Skin epidermis (tissue), 12 donors: ENCODE results near the gene PARVB.

Source experiments
- H3K27ac ChIP-seq, 21 experiments: fragments of 200-600 bp; sonication (generic) in 11 of 21; one replicate each; pipeline ENCODE4 v1.5.0; 2020; ENCODE audit warnings: mild to moderate bottlenecking in 3 of 21, inconsistent platforms in 2 of 21, moderate library complexity in 2 of 21
- H3K4me3 ChIP-seq, 7 experiments: fragments of 200-600 bp; sonication (generic) in 2 of 7; one replicate each; pipeline ENCODE4 v1.5.0; 2020; ENCODE audit warnings: inconsistent platforms in 2 of 7, mild to moderate bottlenecking in 2 of 7, moderate library complexity in 1 of 7

The PARVB gene

DNA sequence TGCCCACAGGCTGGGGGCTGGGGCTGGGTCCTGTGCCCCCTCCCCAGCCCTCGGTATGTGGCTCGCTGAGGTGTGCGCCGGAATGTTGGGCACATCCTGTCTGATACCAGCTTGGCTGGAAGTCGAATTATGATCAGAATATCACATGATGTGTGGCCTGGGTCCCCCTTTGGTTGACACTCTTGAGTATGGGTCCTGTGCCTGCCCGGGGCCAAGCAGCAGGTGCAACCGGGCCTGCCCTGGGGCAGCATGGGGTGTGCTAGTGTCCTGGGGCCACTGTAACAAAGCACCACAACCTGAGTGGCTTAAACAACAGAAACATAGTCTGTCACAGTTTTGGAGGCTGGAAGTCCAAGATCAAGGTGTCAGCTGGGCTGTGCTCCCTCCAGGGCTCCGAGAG lies 52.7 kb downstream of the PARVB start:
- Histone ChIP-seq H3K27ac (no peak overlapping the region), H3K4me3 (no peak overlapping the region)

DNA sequence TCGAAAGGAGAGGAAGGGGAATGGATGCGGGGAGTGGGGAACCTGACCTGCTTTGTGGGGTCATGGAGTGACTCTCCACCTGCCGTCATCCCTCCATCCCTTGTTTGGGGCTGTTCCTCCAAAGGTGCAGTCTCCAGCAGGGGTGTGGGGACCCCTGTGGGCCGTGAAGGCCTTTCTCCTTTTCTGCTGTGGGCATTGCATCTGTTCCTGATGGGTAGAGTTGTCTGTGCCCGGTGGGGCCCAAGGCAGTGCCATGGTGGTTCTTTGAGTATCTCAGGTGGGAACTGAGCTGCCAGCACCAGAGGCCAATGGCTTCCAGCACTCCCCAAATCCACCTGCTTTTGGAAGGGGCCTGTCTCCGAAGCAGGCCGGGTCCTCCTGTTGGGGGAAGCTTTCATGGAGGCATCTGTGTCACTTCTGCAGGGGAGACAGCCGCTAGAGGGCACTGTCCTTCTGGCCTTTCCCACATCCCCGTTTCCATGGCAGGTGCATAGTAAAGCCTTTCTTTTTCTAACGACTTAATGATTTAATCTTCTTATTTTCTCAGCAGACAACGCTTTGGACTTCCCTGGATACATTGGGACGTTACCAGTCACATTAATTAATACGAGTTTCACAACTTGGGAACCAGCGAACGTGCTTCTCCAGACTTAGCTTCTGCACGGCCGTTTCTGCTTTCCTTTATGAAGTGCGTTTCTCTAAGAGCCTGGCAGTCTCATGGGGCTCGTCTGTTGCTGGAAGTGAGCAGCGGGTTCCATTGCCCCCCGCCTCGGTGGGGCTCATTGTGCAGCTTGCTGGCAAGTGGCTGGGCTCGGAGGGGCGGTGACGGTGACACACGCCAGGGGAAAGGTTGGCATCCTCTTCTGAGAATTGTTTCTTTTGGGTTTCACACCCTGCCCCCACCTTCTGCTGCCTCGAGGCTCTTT lies 57.1 kb downstream of the PARVB start:
- no peak overlapping the region for H3K4me3 ChIP-seq

DNA sequence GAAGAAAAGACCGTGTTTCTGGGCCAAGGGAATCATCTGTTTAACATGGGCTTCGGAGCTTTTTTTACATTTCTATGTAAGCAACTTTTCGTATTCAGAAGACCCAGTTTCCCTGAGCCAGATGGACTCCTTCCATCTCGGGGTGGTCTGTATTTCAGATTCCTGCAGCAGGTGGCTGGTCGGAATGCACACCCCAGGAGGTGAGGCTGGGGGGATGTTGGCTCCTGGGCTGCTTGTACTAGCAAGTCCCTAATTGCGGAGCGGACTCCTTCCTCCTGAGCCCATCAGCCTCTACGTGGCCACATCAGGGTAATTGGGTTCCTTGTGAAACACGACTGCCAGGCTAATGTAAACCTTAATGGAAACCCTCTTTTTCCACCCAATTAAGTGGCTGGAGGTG lies 58.7 kb downstream of the PARVB start:
- Histone ChIP-seq H3K27ac (no peak overlapping the region), H3K4me3 (no peak overlapping the region)

More for the DNA sequence above, 57.1 kb downstream of the PARVB start:
- peak overlapping the region in 1 of 21 experiments; percentile 3 for H3K27ac ChIP-seq

DNA sequence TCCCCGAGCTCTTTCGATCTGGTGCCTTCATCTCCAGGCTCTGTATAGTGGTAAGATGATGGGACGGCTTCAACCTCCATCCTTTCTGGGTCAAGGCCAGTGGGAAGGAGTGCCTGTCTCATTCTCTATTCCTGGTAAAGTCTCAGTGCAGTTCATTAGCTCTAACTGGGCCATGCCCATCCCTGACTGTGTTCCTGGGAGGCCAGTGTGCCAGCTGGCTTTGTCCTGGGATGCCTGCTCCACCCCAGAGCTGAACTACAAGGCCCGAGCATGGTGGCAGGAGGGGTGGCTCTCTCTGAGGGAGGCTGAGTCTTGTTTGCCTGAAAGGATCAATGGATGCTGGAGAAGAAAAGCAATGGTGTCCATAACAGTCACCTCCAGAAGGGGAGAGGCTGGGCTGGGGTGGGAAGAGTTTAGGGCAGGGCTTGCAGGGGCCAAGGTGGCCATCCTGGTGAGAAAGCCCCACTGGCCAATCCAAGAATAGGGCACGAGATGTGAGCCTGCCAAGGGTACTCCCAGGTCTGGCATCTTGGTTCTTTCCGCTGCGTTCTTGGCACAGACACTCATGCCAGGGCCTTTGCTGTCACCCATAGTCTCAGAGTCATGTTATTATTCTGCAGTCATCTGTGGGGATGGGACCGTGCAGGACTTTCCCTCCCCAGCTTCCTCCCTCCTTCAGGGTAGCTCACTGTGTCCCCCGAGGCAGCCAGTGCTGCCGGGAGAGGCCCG lies 60.1 kb downstream of the PARVB start:
- Histone ChIP-seq H3K27ac (no peak overlapping the region), H3K4me3 (no peak overlapping the region)

DNA sequence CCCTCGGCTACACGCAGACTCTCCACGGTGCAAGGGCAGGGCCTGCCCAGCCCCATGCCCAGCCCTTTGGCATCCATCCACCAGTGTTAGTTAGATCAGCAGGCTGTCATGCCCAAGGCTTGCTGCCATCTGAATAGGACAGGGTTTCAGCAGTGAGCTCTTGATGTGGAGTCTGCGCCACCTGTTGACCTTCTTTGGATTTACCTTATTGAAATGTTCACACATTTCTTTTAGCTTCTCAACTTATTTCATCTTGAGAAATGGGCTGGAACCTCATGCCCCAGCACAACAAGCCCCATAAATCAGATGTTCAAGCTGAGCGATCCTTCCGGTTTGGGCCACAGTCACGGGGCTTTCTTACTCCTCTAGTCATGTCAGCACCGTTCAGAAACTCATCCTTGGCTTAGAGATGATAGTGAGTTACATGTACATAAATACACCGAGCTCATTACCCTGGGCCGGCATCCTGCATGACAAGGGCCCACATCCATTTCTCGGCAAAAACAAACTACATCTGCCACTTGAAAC lies 61.7 kb downstream of the PARVB start:
- Histone ChIP-seq H3K4me3 (no peak overlapping the region), H3K27ac (peak overlapping the region in 6 of 21 experiments; percentile 13 to 71 (median 51))

DNA sequence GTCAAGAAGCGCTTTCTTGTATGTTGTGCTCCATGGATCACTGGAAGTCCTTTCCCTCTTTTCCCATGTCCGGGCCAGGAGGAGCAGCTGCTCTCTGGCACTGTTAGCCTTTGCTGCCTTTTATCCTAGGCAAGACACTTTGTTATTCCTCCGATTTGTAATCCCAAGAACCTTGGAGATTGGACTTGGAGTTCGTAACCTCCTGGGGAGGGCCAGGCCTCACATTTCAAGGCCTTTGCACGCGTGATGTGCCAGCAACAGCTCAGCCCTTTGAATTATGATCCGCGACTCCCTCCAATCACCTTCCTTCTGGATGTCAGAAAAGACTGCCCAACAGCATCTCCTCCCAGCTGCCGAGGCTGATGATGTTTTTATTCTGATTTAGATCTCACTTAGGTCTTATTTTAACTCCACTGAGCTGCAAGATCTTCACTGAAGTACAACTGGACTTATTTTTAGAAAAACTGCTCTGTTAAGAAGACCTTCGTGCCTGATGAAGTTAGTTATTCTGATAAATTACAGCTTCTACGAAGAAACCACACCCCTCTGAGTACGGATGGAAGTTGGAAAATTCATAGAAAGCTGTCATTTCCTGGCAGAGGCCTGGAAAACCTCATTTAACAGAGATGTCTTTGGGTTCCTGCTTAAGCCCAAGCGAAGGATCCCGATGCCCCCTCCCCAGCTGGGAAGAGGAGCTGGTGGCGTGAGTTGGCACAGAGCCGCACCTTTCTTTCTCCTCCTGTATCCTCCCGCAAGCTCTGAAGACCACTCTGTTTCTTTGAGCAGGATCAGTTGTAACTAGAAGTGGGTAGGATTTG lies 62.4 kb downstream of the PARVB start:
- Histone ChIP-seq H3K4me3 (no peak overlapping the region), H3K27ac (peak overlapping the region in 7 of 21 experiments; percentile 13 to 71 (median 41))

DNA sequence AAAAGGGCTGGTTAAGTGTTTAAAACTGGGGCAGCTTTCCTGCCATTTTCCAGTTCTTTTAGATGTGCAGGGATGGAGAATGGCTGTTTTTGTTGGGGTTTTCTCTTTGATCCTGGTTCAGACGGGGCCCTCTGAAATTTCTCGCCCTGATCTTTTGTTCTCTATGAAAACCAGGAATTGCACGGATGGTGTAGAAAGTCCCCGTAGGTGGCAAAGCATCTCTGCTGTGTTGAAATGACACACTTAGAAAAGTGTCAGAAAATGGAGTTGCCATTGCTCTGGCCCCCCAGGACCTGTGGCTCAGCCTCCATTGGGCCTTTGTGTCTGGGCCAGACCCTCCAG lies 63.0 kb downstream of the PARVB start:
- Histone ChIP-seq H3K4me3 (no peak overlapping the region), H3K27ac (peak overlapping the region in 6 of 21 experiments; percentile 18 to 71 (median 51))

DNA sequence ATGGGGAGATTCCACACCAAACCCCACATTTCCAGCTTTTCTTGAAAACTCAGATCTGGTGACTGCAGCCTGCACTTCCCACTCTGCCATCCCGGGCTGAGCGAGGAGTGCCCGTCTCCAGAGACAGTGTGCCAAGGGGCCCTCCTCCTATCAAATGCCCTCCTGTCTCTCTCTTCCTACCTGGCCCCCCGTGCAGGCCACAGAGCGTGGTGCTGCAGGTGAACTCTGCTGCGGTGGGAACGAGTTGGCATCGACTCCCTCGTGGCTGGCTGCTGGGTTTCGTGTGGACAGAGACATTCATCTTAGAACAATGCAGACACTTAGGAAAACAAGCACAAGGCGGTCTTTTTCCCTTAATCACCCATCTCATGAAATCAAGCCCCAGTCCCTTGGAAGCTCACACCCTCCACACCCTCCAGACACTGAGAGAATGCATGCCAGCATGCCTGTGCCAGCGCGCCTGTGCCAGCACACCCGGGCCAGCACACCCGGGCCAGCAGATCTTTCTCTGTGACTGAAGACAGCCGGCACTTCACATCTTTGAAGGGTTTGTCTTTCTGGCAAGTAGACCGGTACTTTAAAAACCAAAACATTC lies 65.0 kb downstream of the PARVB start:
- H3K4me3 ChIP-seq: no peak overlapping the region
- peak overlapping the region in 4 of 21 experiments; percentile 2 to 56 (median 22) for H3K27ac ChIP-seq

DNA sequence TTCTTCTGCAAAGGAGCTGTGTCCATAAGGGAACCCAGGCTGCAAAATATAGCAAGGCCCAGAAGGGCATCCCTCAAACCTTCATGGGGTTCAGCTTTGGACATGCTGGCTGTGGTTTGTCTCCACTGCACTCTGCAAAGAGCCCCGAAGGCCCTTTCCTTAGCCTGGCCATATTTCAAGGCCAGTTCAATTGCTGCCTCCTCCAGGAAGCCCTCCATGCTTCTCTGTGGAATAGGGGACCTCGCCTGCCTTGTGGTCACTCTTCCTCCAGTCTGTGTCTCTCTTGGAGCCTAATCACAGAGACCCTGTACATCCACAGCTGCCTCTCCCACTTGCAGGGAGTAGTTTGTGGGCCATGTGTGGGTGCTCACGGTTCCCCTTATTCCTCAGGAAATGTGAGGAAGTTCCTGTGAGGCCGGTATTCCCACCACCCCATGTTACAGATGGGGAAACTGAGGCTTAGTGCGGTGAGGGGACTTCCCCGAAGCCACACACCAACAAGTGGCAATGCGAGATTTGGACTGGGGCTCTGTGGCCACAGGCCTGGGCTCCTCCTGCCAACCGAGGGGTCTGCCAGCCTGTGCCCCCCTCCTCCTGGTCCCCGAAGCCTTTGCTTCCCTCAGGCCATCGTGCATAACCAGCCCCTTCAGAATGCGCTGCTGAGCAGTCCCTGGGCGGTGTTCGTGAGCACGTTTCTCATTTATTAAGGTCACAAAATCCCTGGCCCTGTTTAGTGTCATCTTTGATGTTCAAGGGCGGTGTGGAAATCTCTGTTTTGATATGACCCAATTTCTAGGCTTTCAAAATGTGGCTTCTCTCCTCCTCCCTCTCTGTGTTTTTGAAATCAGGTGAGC lies 65.8 kb downstream of the PARVB start:
- peak overlapping the region in 3 of 21 experiments; percentile 5 to 56 (median 13) for H3K27ac ChIP-seq

DNA sequence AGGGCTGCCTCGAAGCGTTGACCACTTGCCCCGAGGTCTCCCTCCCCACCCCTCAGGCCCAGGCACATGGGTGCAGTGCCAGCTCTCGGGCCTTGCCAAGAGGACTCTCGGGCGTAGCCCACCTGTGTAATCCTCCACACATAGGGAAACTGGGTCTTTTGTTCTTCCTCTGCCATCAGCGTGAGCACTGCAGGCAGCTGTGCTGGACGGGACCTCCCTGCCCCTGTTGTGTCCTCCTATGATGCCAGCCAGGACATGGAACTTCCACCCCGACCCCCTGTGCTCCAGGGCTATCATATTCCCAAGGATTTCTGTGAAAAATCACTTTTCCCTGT lies 66.4 kb downstream of the PARVB start:
- H3K4me3 ChIP-seq: no peak overlapping the region
- peak overlapping the region in 1 of 21 experiments; percentile 56 for H3K27ac ChIP-seq

More for the DNA sequence above, 65.8 kb downstream of the PARVB start:
- H3K4me3 ChIP-seq: no peak overlapping the region

DNA sequence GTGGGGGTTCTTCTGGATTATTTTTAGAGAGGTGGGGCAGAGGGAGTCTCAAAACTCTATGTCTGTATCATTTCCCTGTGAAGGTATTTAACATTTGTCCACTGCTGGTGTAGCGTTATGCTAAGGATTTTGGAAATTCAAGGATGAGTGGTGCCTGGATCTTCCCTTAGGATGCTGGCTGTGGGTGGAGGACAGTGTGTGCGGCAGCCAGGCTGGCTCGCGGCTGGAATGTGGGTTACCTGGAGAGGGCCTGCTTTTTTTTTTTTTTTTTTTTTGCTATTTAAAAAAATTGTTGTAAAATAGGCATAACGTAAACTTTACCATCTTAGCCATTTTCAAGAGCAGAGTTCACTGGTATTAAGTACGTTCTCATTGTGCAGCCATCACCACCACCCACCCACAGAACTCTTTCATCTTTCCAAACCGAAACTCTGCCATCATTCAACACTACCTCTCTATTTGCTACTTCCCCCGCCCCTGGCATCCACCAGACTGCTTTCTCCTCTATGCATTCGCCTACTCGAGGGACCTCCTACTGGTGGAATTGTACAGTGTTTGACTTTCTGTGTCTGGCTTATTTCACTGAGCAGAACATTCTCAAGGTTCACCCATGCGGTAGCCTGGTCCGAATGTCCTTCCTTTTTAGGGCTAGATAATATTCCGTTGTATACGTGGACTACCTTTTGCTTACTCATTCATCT lies 67.1 kb downstream of the PARVB start:
- H3K4me3 ChIP-seq: no peak overlapping the region

DNA sequence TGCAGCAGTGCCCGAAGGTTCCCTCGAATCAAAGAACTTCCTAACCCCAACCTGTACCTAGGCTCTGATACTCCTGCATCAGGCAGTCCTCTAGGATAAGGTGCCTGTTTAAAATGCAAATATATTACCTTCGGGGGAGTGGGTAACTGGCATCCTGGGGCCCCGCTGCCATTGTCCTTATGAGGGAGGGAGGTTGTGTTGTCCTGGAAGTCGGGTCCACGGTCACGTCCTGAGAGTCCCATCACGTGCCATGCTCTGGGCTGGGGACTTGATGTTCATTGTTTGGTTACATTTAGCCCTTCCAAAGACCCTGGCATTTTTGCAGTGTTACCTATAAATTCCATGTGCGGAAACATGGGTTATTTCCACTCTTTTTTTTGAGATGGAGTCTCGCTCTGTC lies 67.6 kb downstream of the PARVB start:
- Histone ChIP-seq H3K27ac (no peak overlapping the region), H3K4me3 (no peak overlapping the region)

More for the DNA sequence above, 67.1 kb downstream of the PARVB start:
- H3K27ac ChIP-seq: peak overlapping the region in 1 of 21 experiments; percentile 56

DNA sequence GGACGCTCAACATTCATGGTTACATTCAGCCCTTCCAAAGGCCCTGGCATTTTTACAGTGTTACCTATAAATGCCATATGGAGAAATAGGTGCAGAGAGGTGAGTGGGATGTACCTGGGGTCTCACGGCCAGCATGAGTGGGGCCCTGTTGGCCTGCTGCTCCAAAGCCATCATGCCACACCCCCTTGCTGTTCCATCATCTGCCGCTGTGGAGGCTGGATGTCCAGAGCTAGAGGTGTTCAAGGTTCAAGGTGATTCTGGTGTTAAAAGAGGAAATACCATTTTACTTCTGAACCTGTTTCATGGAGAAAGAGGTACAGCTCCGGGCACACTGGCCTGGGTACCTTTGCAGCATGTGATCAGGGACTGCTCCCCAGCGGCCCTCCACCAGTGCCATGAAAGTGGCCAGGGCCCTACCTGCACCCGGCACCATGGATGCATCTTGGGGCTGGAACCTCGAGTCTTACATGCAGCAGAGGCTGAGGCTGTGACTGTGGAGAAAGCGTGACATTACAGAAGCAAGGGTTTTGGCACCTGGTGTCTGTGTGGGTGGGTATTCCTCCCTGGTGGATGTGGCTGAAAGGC lies 68.6 kb downstream of the PARVB start:
- Histone ChIP-seq H3K4me3 (no peak overlapping the region), H3K27ac (no peak overlapping the region)

DNA sequence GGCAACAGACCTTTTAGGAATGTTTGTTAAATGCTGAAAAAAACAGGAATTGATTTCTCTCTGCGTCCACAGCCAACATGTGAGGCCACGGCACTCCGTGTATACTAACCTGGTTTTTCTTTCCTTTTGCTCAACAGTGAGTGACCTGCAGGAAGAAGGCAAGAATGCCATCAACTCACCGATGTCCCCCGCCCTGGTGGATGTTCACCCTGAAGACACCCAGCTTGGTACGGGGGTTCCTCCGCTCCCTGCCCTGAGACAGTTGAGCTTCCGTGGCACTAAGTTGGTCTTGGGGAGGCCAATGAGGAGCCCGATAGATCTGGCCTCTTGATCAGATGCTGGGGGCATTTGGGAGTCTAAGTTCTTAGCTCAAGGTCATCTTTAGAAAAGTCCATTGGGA lies 69.7 kb downstream of the PARVB start:
- Histone ChIP-seq H3K4me3 (no peak overlapping the region), H3K27ac (no peak overlapping the region)

DNA sequence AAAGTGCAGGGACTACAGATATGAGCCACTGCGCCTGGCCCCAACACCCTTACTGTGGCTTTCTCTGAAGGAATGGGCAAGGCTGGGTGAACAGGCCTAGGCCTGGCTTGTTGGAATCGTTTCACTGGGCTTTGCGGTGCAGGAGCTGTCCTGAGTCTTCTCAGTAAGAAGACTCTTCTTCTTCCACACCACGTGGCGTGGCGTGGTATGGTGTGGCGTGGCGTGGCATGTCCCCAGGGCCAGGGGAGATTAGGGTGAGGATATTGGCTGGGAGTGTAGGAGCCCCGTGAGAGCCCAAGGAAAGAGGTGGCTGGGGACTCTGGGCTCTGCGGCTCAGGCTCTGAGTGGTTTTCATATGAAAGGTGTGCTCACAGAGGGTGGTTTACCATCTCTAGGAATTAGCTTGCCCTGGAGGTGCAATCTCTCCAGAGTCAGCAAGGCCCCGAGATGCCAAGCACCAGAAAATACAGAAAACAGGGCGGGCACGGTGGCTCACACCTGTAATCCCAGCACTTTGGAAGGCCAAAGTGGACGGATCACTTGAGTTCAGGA lies 70.7 kb downstream of the PARVB start:
- Histone ChIP-seq H3K4me3 (no peak overlapping the region), H3K27ac (no peak overlapping the region)

DNA sequence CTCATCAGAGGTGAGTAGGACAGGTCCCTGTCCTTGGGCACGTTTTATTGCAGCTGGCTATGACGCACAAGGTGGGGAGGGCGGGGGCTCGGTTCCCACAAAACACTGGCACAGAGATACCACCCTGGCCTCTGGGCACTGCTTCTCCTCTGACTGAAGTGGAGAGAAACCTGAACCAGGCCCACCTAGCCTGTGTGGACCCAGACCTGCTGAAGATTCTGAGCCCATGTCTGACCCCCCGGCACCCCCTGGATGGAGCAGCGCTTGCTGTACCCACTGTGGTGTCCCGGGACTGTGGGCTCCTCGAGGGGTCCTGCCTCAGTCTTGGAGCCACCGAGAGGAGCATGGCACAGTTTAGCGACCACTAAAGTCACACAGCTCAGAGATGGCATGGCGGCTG lies 72.6 kb downstream of the PARVB start:
- H3K27ac ChIP-seq: no peak overlapping the region
- no peak overlapping the region for H3K4me3 ChIP-seq

DNA sequence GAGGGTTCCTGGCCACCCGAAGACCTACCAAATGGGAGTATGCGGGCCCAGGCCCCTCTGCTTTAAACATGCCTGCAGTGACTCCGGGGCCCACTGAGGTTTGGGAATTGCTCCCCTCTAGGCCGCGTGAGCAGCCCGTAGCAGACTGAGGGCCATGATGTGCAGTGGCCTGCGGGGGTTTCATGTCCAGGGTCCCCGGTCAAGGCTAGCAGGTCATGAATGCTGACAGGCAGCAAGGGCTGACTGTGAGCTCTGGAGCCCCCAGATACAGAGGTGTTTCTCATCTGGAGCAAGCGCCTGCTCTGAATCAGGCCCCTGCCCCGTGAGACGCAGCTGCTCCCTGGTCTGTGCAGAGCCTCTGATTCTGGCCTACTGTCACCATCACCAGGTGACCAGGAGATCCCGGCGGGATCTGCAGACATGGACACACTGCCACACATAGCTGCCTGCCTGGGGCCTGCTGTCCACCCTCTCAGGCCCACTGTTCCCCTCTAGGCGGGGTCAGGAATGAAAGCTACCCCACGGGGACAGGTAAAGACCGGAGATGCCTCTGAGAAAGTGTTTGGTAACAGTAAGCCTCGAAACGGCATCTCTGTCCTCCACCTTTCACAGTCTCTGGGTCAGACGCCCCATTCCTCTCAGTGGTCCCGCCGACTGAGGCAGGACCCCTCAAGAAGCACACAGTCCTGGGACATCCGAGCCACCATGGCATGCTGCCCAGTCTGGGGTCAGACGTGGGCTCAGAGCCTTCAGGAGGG lies 73.3 kb downstream of the PARVB start:
- no peak overlapping the region for H3K27ac ChIP-seq
- no peak overlapping the region for H3K4me3 ChIP-seq
